ENCODE measurements around the gene PKNOX2. TPM values are rescaled to one million over a fixed set of nuclear protein-coding genes. Genes with fewer than 3 reads are reported as not detected.

Gene PKNOX2
- total and polyA plus RNA-seq, 2 of the 8 experiments (the other 6 are each of a cell fraction or from before 2014, with no cell fraction given) = 2.0 TPM

DNA sequence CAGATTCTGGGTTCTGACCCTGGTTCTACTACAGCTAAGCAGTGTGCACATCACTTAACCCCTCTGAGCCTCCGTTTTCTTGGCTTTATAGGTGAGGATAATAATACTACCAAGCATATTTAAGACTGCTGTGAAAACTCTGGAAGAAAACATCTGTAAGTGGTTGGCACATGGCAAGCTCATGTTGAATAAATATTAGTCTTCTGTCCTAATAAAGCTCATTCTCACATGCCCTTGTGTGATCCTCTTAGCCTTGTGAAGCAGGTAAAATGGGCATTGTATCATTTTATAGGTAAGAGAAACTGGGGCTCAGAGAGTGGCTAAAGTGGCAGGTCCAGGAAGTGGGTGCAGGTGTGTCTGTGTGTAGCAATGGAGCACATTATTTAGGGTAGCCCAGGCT is 8.5 kb downstream of the PKNOX2 start (continued):
- TF ChIP-seq JUN (IDR thresholded peaks at IDR 0.05; ENCODE audit: low read depth, low read length) (no peak), GABPA (IDR thresholded peaks at IDR 0.05; ENCODE audit: borderline replicate concordance, insufficient read depth, low read length) (no peak), BRCA1 (IDR thresholded peaks at IDR 0.05; ENCODE audit: low read depth, low read length) (no peak), TAF7 (optimal IDR thresholded peaks at IDR 0.05; ENCODE audit: borderline replicate concordance, low read depth, low read length) (no peak), POLR2A (IDR thresholded peaks at IDR 0.05; ENCODE audit: control extremely low read depth in 1 of 2, low read depth in 2 of 2, low read length in 2 of 2) (no peak), NANOG (IDR thresholded peaks at IDR 0.05; ENCODE audit: insufficient read depth, low read depth, low read length, poor library complexity, severe bottlenecking) (no peak)
- TF ChIP-seq, protein P1, sequence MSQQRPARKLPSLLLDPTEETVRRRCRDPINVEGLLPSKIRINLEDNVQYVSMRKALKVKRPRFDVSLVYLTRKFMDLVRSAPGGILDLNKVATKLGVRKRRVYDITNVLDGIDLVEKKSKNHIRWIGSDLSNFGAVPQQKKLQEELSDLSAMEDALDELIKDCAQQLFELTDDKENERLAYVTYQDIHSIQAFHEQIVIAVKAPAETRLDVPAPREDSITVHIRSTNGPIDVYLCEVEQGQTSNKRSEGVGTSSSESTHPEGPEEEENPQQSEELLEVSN (IDR thresholded peaks at IDR 0.05) = no peak

Data from H1 (cell line).